OCI-LY7 (cell line): ENCODE results near the gene PTH.

ENCODE experiments used
- CTCF ChIP-seq: fragments of 200-600 bp; sonication (generic); conservative IDR thresholded peaks from 2 replicates; pipeline ENCODE4 v1.5.1; 2014; ENCODE audit warnings: mild to moderate bottlenecking, antibody characterized with exemption, low read length, moderate library complexity, mixed read lengths
- EZH2phosphoT487 ChIP-seq: fragments of 200-600 bp; sonication (generic); IDR thresholded peaks from 2 replicates; pipeline ENCODE4 v1.6.1; 2018; ENCODE audit warnings: low read depth, borderline replicate concordance, mild to moderate bottlenecking, mixed run types, antibody characterized with exemption, low read length, moderate library complexity, mixed read lengths

- peak; percentile 40; the same call in 1 of the 2 replicates for TF ChIP-seq CTCF
- TF ChIP-seq EZH2phosphoT487 = no peak
Measured at GRCh38 chr11:13535819-13536218, 40.0 kb upstream of the PTH start.
